HG02763 (cell line): ENCODE results near the gene LENG9.

ENCODE experiments used
- ATAC-seq: cut with Tn5 transposase; IDR thresholded peaks from one replicate; pipeline ENCODE4 v1.9.1; 2021; ENCODE audit warnings: mild to moderate bottlenecking, moderate library complexity; ENCODE audit not compliant: unreplicated experiment

Gene LENG9

DNA sequence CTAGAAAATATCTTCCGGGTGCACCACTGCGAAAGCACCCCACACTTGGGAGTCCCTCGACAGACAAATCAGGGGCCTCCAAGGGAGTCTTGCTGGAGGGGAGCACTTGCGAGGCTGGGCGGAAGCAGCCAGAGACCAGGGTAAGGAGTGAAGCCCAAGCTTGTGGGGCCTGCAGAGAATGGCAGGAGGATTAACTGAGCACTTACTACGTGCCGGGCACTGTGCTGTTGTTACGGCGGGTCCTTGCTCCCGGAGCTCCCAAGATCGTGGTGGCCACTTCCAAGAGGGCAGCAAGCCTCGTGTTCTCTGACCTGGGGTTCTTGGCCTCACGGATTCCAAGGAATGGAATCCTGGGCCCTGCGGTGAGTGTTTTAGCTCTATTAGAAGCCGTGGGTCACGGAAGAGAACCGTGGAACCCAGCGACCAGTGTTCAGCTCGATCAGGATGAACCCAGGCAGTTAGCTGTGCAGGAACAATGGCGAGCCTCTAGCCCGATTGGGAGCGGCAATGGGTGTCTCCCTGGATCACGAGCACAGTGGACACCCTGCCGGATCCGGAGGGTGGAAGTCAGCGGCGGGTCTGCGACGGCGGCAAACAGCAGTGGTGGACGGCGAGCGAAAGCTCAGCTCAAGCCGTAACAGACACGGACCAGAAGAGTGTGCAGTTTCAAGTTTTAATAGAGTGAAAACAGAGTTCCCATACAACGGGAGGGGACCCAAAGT lies 38.8 kb downstream of the LENG9 start:
- no peak for ATAC-seq

DNA sequence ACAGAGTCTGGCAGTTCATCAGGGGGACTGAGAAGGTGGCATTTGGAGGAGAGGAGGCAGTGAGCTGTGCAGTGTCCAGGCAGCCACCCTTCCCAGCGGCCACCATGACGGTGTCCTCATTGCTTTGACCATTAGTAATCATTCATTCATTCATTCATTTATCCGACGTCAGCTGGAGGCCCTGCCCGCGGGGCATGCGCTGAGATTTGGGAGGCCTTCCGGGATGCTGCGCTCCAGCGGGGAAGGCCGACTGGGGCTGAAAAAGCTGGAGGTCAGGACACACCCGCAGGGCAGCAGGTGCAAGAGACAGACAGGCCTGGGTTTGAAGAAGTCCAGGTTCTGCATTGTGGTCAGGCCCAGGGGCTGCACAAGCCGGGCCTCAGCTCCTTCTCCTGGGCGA lies 39.4 kb downstream of the LENG9 start:
- no peak for ATAC-seq

DNA sequence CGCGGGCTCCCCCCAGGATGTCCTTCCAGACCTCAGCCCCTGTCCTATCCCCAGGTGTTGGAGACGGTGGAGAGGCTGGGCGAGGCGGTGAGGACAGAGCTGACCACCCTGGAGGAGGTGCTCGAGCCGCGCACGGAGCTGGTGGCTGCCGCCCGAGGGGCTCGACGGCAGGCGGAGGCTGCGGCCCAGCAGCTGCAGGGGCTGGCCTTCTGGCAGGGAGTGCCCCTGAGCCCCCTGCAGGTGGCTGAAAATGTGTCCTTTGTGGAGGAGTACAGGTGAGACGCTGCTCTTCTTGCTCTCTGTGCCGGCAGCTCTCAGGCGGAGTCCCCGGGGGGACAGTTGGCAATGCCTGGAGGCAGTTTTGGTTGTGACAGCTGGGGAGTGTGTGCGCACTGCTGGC lies 41.4 kb downstream of the LENG9 start:
- ATAC-seq = no peak

DNA sequence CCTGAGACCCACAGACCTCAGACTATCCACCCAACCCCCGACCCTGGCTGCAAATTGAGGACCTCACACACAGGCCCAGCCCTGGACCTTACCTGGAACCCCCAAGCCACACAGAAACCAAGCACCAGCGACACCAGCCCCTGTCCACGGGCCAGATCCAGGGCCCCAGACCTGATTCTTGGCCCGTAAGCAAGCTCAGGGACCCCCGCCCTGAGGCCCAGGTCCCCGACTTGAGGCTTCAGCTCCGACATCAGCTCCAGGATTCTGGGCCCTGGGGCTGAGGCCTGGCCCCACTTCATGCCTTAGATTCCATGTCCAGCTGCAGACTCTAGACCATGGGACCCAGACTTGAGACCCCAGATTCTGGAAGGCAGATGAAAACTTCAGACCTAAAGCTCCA lies 42.1 kb downstream of the LENG9 start:
- ATAC-seq = no peak

DNA sequence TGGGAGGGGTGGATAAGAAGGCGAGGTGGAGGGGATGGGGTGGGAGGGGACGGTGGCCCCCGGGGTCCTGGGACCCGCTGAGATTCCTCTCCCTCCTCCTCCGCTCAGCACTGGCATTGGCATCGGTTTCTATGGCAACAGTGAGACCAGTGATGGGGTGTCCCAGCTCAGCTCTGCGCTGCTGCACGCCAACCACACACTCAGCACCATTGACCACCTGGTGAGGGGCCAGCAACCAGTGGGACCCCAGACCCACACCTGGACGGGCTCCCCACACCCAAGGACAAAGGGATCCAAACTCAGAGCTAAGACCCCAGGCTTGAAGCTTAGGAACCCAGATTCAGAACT lies 42.4 kb downstream of the LENG9 start:
- ATAC-seq = no peak

DNA sequence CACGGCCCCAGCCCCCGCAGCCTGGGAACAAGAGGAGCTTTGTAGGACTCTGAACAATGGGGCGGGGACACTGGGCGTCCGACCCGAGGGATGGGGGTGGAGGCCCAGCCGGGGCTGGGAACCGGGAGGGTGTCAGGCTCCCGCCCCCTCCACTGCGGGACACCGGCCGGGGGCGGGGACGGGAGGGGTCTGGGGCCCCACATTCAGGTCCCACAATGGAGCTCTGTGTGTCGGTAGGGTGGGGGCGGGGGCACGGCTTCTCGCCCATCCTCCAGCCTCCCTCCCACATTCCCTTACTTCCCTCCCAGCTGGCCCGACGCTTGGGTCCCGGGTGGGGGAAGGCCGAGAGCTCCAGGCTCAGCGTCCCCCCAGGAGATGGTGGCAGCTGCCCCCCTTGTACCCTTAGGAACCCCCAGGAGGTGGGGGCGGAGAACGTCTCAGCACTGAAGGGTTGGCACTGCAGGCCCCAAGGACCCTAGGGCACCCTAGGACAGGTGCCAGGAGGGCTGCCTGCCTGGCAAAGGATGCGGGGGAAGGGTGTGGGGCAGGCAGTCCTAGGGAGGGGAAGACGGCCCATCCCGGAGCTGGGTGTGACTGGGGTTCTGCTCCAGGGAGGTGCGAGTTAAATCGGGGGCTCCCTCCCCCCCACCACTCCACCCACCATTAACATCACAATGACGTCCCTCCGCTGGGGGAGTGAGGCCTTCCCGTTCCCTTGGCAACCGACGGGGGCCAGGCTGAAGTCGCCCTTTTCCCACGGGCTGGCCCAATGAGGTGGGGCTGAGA lies 43.0 kb downstream of the LENG9 start:
- ATAC-seq = no peak

DNA sequence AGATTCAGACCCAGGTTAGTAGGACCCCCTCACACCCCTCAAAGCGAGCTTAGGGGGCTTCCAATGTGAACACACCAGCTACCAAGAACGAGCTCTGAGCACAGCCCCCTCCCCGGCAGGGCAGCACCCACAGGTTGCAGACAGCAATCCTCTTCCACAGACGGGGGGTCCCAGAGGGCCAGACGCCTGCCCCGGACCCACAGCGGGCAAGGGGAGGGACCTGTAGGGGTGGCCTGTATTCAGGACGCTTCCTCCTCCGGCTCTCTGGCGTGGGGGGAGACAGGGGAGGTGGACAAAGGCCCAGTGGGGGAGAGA lies 43.6 kb downstream of the LENG9 start:
- no peak for ATAC-seq

DNA sequence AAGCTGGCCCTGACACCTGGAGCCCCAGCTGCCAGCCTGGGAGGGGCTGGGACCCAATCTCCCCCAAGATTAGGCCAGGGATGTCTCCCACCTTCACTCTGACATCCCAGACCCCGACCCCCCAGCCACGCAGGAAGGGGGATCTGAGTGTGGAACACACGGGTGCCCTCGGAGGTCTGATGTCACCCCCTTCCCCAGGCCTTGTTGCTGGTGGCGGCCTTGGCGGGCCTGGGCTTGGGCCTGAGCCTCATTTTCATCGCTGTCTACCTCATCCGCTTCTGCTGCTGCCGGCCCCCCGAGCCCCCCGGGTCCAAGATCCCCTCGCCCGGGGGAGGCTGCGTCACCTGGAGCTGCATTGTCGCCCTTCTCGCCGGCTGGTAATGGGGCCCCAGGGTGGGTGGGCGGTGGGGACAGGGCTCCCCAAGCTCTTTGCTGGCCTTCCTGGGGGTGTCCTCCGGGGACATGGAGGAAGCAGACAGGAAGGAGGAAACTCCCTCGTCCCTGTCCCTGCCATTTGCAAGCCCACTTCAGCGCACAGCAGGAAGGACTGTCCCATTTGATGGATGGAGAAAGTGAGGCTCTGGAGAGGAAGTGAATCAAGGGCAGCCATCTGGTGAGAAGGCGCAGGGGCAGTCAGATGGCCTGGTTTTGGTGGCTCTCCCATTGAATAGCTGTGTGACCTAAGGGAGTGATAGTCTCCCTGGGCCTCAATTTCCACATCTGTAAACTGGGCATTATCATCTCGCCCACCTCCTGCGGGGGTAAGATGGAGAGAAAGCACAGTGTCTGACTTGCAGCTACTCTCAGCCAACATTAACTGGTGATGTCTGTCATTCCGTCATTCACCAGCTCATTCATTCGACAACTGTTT lies 44.4 kb downstream of the LENG9 start:
- no peak for ATAC-seq

DNA sequence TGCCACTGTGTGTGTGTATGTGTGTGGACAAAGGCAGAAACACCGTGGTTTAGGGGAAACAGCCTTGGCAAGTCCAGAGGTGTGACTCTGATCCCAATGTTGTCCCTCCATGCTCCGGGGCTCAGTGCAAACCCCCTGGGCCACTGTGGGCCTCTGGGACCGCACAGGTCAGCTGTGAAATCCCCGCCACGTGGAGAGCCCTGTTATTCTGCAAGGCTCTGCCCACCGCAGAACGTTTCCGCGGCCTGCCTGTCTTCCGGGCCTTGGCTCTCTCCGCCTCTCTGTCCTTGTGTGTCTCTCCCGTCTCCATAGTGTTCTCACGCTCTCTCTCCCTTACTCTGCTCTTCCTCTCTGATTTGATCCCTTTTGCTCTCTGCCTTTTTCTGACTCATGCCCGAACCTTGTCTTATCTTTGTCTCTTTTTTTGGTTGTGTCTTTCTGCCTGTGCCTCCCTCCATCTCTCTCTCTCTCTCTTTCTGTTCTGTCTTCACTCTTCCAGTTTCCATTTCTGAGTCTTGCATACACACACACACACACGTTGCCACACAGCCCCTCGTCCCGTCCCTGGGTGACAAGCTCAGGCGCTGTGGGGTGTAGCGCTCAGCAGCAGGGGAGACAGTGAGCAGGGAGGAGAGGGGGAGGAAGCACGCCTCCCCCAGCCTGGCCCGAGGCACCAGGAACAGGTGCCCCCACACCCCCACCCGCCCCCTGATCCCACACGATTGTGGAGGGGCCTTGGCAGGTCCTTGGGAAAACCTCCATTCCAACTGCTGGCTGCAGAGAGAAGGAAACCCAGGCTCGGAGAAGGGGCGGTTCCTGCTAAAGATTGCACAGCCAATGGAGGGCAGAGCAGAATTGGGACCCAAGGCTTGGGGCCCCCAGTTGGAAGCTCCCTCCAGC lies 45.3 kb downstream of the LENG9 start:
- no peak for ATAC-seq

DNA sequence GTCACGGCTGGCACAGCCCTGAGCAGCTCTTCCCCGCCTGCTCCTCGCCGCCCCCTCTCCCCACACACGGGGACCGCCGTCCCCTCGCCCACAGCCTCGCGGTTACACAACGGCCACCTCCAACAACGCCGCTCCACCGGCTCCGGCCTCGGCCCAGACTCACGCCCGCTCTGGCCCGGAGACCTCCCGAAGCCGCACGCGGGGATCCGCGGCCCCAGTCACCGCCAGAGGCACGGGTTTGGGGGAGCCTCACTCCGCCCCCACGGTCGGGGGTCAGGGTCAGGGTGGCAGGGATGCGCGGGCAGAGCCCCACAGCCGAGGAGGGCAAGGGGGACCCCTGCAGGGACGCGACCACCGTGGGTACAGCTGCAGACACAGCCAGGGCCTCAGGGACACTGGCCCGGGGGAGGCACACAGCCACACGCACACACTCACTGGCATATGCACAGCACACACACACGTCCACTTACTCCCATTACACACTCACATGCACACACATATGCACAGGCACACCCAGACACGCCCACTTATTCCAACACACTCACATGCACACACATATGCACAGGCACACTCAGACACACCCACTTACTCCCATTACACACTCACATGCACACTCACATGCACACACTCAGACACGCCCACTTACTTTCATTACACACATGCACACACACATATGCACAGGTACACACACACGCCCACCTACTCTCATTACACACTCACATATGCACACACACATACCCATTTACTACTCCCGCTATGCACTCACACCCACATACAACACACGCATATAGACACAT lies 46.7 kb downstream of the LENG9 start:
- ATAC-seq = no peak

DNA sequence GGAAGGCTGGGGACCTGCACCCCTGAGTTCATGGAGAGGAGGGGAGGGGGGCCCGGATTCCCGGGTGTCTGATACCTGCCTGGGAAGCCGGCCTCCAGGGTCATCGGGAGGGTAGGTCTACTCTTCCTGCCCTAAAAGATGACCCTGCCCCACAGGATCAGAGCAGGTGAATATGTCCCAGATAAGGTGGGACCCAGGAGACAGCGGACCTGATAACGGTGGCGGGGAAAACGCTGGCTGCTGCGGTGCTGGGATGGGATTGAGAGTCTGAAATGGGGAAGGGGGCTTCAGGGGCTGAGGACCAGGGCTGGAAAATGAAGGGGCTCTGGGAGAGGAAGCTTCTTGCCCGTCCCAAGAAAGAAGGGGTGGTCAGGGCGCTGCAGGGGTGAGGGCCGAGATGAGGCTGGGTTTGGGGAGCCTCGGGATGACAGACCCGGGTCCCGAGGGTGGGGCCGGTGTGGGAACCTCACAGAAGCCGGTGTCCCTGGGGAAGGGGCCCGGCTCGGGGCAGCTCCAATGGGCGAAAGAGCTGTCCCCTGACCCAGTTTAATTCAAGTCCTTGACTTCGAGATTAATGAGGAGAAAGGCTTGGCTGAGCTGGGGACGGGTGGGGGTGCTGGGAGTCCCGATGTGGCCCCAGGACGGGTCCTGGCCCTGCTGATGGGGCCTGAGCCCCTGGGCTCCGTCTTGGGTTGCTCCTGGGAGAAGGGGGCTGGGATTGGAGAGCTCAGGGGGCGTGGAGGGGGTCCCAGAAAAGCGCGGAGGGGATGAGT lies 47.5 kb downstream of the LENG9 start:
- no peak for ATAC-seq

DNA sequence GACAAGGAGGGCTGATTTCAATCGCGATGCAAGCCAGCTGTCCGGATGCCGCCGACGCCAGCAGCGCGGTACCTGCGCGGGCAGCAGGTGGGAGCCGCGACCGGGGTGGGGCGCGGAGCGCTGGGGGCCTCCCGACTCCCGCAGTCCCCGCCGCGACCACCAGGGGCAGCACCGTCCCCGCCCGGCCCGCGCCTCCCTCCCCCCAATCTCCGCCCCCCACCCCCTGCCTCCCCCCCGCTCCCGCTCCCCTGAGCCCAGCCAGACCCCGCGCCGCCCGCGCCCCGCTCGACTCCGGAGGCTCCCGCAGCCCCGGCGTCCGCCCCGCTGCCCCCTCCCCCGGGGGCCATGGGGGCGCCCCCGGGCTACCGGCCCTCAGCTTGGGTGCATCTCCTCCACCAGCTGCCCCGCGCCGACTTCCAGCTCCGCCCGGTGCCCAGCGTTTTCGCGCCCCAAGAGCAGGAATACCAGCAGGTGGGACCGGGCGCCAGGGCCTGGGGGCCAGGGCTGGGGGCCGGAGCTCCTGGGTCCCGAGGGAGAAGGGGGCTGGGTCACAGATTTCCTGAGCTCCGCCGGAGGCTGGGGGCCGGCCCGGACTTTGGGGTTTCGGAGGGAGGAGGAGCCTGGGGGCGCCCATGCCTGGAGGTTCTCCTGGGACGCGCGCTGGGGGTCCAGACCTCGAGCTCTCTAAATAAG lies 48.2 kb downstream of the LENG9 start, which contains the start of gene TTYH1:
TSS of gene TTYH1 (plus strand) at position 257 of the 693 bp plus-strand sequence. CDS start at position 346, 89 bp downstream.
- ATAC-seq = no peak

DNA sequence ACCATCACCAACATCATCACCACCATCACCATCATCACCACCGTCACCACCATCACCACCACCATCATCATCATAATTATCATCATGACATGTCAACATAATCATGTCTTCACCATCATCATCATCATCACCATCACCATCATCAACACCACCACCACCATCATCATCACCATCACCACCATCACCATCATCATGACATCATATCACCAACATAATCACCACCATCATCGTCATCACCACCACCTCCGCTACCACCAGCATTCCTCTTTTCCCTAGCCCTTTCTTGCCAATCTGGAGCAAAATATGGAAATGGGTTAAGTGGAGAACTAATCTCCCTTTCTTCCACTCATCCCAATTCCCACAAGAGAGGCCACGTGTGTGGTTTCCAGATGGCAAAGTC lies 49.4 kb downstream of the LENG9 start:
- no peak for ATAC-seq

DNA sequence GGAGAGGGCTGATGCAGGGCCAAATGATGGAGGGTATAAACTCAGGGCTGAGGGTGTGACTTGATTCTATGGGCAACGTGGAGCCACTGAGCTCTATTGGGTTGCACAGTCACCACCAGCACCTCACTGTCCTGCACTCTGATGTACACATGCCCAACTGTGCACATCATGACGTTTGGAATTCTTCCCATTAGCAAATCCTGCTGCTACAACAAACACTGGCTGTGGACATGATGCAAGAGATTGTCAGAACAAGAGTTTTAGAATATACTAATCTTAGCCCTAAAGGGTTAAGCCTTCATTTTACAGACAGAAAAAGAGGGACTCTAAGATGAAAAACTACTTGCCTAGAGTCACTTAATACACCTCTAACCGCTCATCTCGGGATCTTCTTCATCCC lies 50.7 kb downstream of the LENG9 start:
- ATAC-seq = no peak
